IMR-90 (cell line): Measurements from ENCODE around the gene SLC4A5. TPM values are rescaled to one million over a fixed set of nuclear protein-coding genes. Genes with fewer than 3 reads are reported as not detected.

ENCODE experiments used
- ATAC-seq: fragments of 200-7000 bp; cut with Tn5 transposase; 2 replicates; pipeline ENCODE4 v1.9.1; 2020; ENCODE audit warnings: low read depth, mild to moderate bottlenecking, moderate library complexity
- BruUV-seq: library from RNA; stranded (reverse); fragments of 400-500 nt; replicated peaks from 2 replicates; lab custom pipeline; 2021; lab: Mats Ljungman, UMichigan
- CTCF ChIA-PET: fragments of 300-600 bp; formaldehyde crosslinking; extraction: SDS; loops from one replicate; lab custom pipeline; 2021; ENCODE audit warnings: antibody characterized with exemption; lab: Yijun Ruan, JAX
- POLR2A ChIA-PET: fragments of 300-600 bp; sonication (Branson Sonifier 250); formaldehyde crosslinking; loops from one replicate; lab custom pipeline; 2022; ENCODE audit warnings: antibody characterized with exemption; ENCODE audit not compliant: unreplicated experiment; lab: Charles Lee
- DNase-seq: peaks from one replicate; pipeline ENCODE4 v3.0.0; 2013
- H2AFZ ChIP-seq: replicated peaks from 2 replicates; pipeline ENCODE3; 2013; ENCODE audit warnings: low read length, mild to moderate bottlenecking; ENCODE audit not compliant: poor library complexity
- H2AK5ac ChIP-seq: 2 replicates; pipeline ENCODE4 v1.6.1; 2013; ENCODE audit warnings: low read depth, low read length, inconsistent platforms
- H2AK9ac ChIP-seq: replicated peaks from 2 replicates; pipeline ENCODE3; 2013; ENCODE audit warnings: mild to moderate bottlenecking, low read depth, low read length, moderate library complexity; ENCODE audit not compliant: poor library complexity
- H2BK120ac ChIP-seq: 2 replicates; pipeline ENCODE4 v1.6.1; 2013; ENCODE audit warnings: low read depth, low read length, inconsistent platforms
- H2BK15ac ChIP-seq: 3 replicates; pipeline ENCODE4 v1.6.1; 2013; ENCODE audit warnings: low read depth, low read length, inconsistent platforms
- H2BK20ac ChIP-seq: 2 replicates; pipeline ENCODE4 v1.6.1; 2013; ENCODE audit warnings: low read depth, mild to moderate bottlenecking, inconsistent platforms, low read length, moderate library complexity
- H2BK5ac ChIP-seq: 2 replicates; pipeline ENCODE4 v1.6.1; 2013; ENCODE audit warnings: mild to moderate bottlenecking, low read depth, low read length, inconsistent platforms; ENCODE audit not compliant: poor library complexity, severe bottlenecking
- H3K14ac ChIP-seq: replicated peaks from 2 replicates; pipeline ENCODE4 v1.6.1; 2013; ENCODE audit warnings: low read depth, low read length, inconsistent platforms
- H3K18ac ChIP-seq: 2 replicates; pipeline ENCODE4 v1.6.1; 2013; ENCODE audit warnings: low read depth, low read length, control low read depth
- H3K23ac ChIP-seq: 2 replicates; pipeline ENCODE4 v1.6.1; 2013; ENCODE audit warnings: low read depth, low read length, inconsistent platforms
- H3K27ac ChIP-seq: 2 replicates; pipeline ENCODE4 v1.5.1; 2013; ENCODE audit warnings: mild to moderate bottlenecking, control low read depth, low read length; ENCODE audit not compliant: insufficient read depth
- H3K27me3 ChIP-seq: 2 replicates; pipeline ENCODE4 v1.6.1; 2013; ENCODE audit warnings: low read length; ENCODE audit not compliant: control insufficient read depth, insufficient read depth
- H3K36me3 ChIP-seq: 2 replicates; pipeline ENCODE4 v1.6.1; 2013; ENCODE audit warnings: low read length, mixed read lengths; ENCODE audit not compliant: control insufficient read depth, insufficient read depth
- H3K4ac ChIP-seq: 2 replicates; pipeline ENCODE4 v1.6.1; 2013; ENCODE audit warnings: low read depth, low read length, inconsistent platforms
- H3K4me1 ChIP-seq: 2 replicates; pipeline ENCODE4 v1.6.1; 2013; ENCODE audit warnings: low read length, mixed read lengths; ENCODE audit not compliant: control insufficient read depth, insufficient read depth
- H3K4me2 ChIP-seq: 2 replicates; pipeline ENCODE4 v1.6.1; 2013; ENCODE audit warnings: low read depth, mild to moderate bottlenecking, control low read depth, low read length, moderate library complexity
- H3K4me3 ChIP-seq: 2 replicates; pipeline ENCODE4 v1.5.1; 2013; ENCODE audit warnings: low read depth, mild to moderate bottlenecking, control low read depth, low read length, moderate library complexity; ENCODE audit not compliant: insufficient read depth
- H3K56ac ChIP-seq: 2 replicates; pipeline ENCODE4 v1.6.1; 2013; ENCODE audit warnings: low read length, inconsistent platforms; ENCODE audit not compliant: insufficient read depth; ENCODE audit errors: extremely low read depth
- H3K79me1 ChIP-seq, 2 experiments: 2 replicates each; pipeline ENCODE4 v1.6.1; 2013; ENCODE audit warnings: low read length in 2 of 2, inconsistent platforms in 1 of 2, low read depth in 1 of 2
- H3K9ac ChIP-seq: 2 replicates; pipeline ENCODE4 v1.6.1; 2013; ENCODE audit warnings: low read depth, low read length, control low read depth
- H3K9me1 ChIP-seq: 2 replicates; pipeline ENCODE4 v1.6.1; 2013; ENCODE audit warnings: low read length, inconsistent platforms; ENCODE audit not compliant: insufficient read depth
- H3K9me3 ChIP-seq: 2 replicates; pipeline ENCODE4 v1.6.1; 2013; ENCODE audit warnings: low read length; ENCODE audit not compliant: control insufficient read depth, insufficient read depth
- H4K20me1 ChIP-seq: 2 replicates; pipeline ENCODE4 v1.6.1; 2013; ENCODE audit warnings: low read length, inconsistent platforms; ENCODE audit not compliant: insufficient read depth
- H4K5ac ChIP-seq: 2 replicates; pipeline ENCODE4 v1.6.1; 2013; ENCODE audit warnings: mild to moderate bottlenecking, low read depth, low read length, control low read depth
- H4K8ac ChIP-seq, 2 experiments: 2 replicates each; pipeline ENCODE4 v1.6.1; 2013; ENCODE audit warnings: low read depth in 2 of 2, low read length in 2 of 2, control low read depth in 1 of 2, inconsistent platforms in 1 of 2
- H4K91ac ChIP-seq: 2 replicates; pipeline ENCODE4 v1.6.1; 2013; ENCODE audit warnings: low read depth, low read length, inconsistent platforms; ENCODE audit not compliant: insufficient read depth
- CEBPB ChIP-seq: IDR thresholded peaks from 2 replicates; pipeline ENCODE4 v1.6.1; 2012; ENCODE audit warnings: low read depth, low read length, improper control_type of control experiment
- CHD1 ChIP-seq: IDR thresholded peaks from 2 replicates; pipeline ENCODE4 v1.6.1; 2012; ENCODE audit warnings: low read depth, low read length, improper control_type of control experiment
- ELK1 ChIP-seq: fragments of 150-350 bp; IDR thresholded peaks from 2 replicates; pipeline ENCODE4 v1.6.1; 2016; ENCODE audit warnings: low read depth, mild to moderate bottlenecking, low read length, moderate library complexity, borderline replicate concordance
- FOS ChIP-seq: fragments of 150-350 bp; IDR thresholded peaks from 2 replicates; pipeline ENCODE4 v1.6.1; 2016; ENCODE audit warnings: low read depth, low read length
- MAFK ChIP-seq: IDR thresholded peaks from 2 replicates; pipeline ENCODE4 v1.6.1; 2012; ENCODE audit warnings: low read depth, low read length, improper control_type of control experiment
- MXI1 ChIP-seq: IDR thresholded peaks from 2 replicates; pipeline ENCODE4 v1.6.1; 2012; ENCODE audit warnings: low read depth, mild to moderate bottlenecking, low read length, moderate library complexity, borderline replicate concordance
- NFE2L2 ChIP-seq: fragments of 150-350 bp; IDR thresholded peaks from 2 replicates; pipeline ENCODE4 v1.6.1; 2016; ENCODE audit warnings: low read depth, mild to moderate bottlenecking, low read length
- POLR2A ChIP-seq: IDR thresholded peaks from 2 replicates; pipeline ENCODE4 v1.6.1; 2012; ENCODE audit warnings: mild to moderate bottlenecking, low read depth, low read length
- RAD21 ChIP-seq: IDR thresholded peaks from 2 replicates; pipeline ENCODE4 v1.6.1; 2012; ENCODE audit warnings: low read length, improper control_type of control experiment
- RFX5 ChIP-seq: IDR thresholded peaks from 2 replicates; pipeline ENCODE4 v1.8.0; 2012; ENCODE audit warnings: low read depth, mild to moderate bottlenecking, low read length, moderate library complexity
- SMC3 ChIP-seq: fragments of 150-350 bp; IDR thresholded peaks from 2 replicates; pipeline ENCODE4 v1.6.1; 2016; ENCODE audit warnings: low read depth, mild to moderate bottlenecking, antibody characterized with exemption, low read length, moderate library complexity
- USF2 ChIP-seq: fragments of 150-350 bp; IDR thresholded peaks from 2 replicates; pipeline ENCODE4 v1.6.1; 2017; ENCODE audit warnings: mild to moderate bottlenecking, antibody characterized with exemption, low read length, low read depth
- WGBS, 2 experiments: methylation state at CpG; one replicate each; pipeline versions ENCODE4 v1.1.5 to v1.1.7; 2013; ENCODE audit warnings: missing lambda C conversion rate in 2 of 2; ENCODE audit not compliant: insufficient read length in 1 of 2; ENCODE audit errors: extremely low coverage in 2 of 2; 5-methylcytosine and 5-hydroxymethylcytosine counted together
- dilution Hi-C: fragments of 300-500 bp; cut with HindIII; formaldehyde crosslinking; loops from one replicate; pipeline ENCODE4 v1.14.3; 2018; ENCODE audit warnings: low sequenced_read_pairs; ENCODE audit not compliant: unreplicated experiment
- in situ Hi-C: fragments of 300-500 bp; cut with MboI; formaldehyde crosslinking; loops from 3 replicates; pipeline ENCODE4 v1.14.3; 2019; ENCODE audit warnings: low sequenced_read_pairs, inconsistent platforms, mixed read lengths
- intact Hi-C: fragments of 100-400 bp; cut with micrococcal nuclease; formaldehyde crosslinking; loops from 2 replicates; pipeline ENCODE4 v1.10.0; 2022
- polyA plus RNA-seq, 3 experiments: library from polyadenylated mRNA; depleted of rRNA; stranded (reverse); fragments of >200 nt; gene quantifications; 2 replicates each; pipeline ENCODE4 v1.2.3, GENCODE V29; 2012; ENCODE audit warnings: low replicate concordance in 1 of 3
- total RNA-seq: library from RNA; depleted of rRNA; stranded (reverse); fragments of >200 nt; gene quantifications from 2 replicates; pipeline ENCODE4 v1.2.3, GENCODE V29; 2012

Gene SLC4A5
- total and polyA plus RNA-seq, 2 of the 4 experiments (the other 2 are of a cell fraction): 0.18 to 0.22 TPM

DNA sequence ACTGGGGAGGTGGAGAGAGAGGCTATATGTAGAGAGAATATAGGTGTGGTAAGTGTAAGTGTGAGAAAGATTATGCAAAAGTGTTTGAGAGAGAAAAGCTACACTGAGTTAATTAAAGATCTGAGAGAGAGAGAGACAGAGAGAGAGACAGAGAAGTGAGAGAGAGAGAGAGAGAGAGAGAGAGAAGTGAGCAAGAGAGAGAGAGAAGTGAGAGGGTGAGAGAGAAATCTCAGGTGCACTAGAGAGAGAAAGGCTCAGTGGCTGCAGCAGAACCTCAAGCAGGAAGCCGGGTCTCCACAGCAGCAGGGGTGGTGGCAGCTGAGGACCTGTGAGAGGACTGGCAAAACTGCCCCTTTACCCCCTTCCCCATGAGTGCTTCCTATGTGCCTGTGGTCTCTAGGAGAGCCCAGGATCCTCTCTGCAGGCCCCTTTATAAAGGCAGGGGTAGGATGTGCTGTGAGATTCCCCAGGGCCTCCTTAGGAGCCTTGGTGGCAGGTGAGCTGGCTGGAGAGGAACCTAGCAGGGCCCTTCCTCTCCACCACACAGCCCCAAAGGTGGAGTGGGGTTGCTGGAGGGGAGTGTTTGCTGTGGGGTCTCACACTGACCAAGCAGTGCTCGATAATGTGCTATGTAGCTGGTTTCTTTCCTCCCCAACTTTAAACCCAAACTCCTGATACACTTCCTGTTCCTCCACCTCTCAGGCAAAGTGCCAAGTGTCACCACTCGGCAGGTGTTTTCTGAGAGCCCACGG, 52.6 kb downstream of the SLC4A5 start:
- no peak for DNase-seq
- Histone ChIP-seq H3K79me1 (no peaks in the 10 kb centered on the region), H3K9ac (no peak overlapping the region), H3K18ac (no peak overlapping the region), H2AK5ac (no peak overlapping the region), H3K9me1 (0 out of 2 replicates have a peak, but pooled peaks cover 3% of the 10 kb centered on the region), H3K14ac (no peak overlapping the region), H4K91ac (no peak overlapping the region), H4K5ac (no peak overlapping the region), H3K36me3 (no peaks in the 10 kb centered on the region), H4K8ac (no peak overlapping the region), H3K56ac (no peak overlapping the region), H2BK120ac (no peak overlapping the region), H3K4ac (no peak overlapping the region), H2BK5ac (no peak overlapping the region), H3K4me3 (no peak overlapping the region), H3K9me3 (no peaks in the 10 kb centered on the region), H2AK9ac (no peak overlapping the region), H2AFZ (no peak overlapping the region), H3K23ac (no peak overlapping the region), H3K4me1 (no peaks in the 10 kb centered on the region), H3K27ac (no peak overlapping the region), H4K20me1 (no peaks in the 10 kb centered on the region), H3K4me2 (no peak overlapping the region), H2BK15ac (no peak overlapping the region), H3K27me3 (peaks cover 28% of the 10 kb centered on the region), H2BK20ac (no peak overlapping the region)
- intact Hi-C loops: no loop called here
- dilution Hi-C loops: no loop called here
- no peak for ATAC-seq
- WGBS, 2 experiments: 62% methylated on average over 2 of the region's 4 CpGs; no CpG with 5 or more reads in 1 of the 2 experiments
- TF ChIP-seq POLR2A: no peak
- TF ChIP-seq SMC3: no peak
- no peak for TF ChIP-seq NFE2L2
- no peak for TF ChIP-seq MAFK
- no peak for TF ChIP-seq ELK1
- TF ChIP-seq RAD21: no peak
- no peak for TF ChIP-seq MXI1
- TF ChIP-seq USF2: no peak
- TF ChIP-seq CEBPB: no peak
- TF ChIP-seq RFX5: no peak
- no peak for TF ChIP-seq CHD1
- TF ChIP-seq FOS: no peak
- BruUV-seq: no TSS peak
- POLR2A ChIA-PET: no interaction called here
- CTCF ChIA-PET: no interaction called here
- in situ Hi-C loops: no loop called here
